Mucosa of descending colon (tissue), 3 donors: Measurements from ENCODE around the gene ATP11B. TPM values are rescaled to one million over a fixed set of nuclear protein-coding genes. Genes with fewer than 3 reads are reported as not detected.

Source experiments
- ATAC-seq: fragments of 200-7000 bp; cut with Tn5 transposase; one replicate; pipeline ENCODE4 v1.9.1; 2020; ENCODE audit warnings: mild to moderate bottlenecking, moderate library complexity
- DNase-seq, 3 donors: peaks; one replicate each; pipeline ENCODE4 v3.0.0-alpha.2; 2020
- H3K36me3 ChIP-seq: fragments of 200-600 bp; one replicate; pipeline ENCODE4 v1.8.0; 2021; ENCODE audit warnings: low read depth, mild to moderate bottlenecking
- H3K4me1 ChIP-seq: fragments of 200-600 bp; one replicate; pipeline ENCODE4 v1.8.0; 2021; ENCODE audit warnings: low read depth, mild to moderate bottlenecking
- H3K4me3 ChIP-seq: fragments of 200-600 bp; one replicate; pipeline ENCODE4 v1.8.0; 2021; ENCODE audit warnings: mild to moderate bottlenecking
- H3K9me3 ChIP-seq: fragments of 200-600 bp; one replicate; pipeline ENCODE4 v1.8.0; 2021; ENCODE audit warnings: mild to moderate bottlenecking
- intact Hi-C, 2 donors: fragments of 100-400 bp; cut with DNase I in 1 of 2; cut with micrococcal nuclease in 1 of 2; formaldehyde crosslinking; loops; one replicate each; pipeline versions ENCODE4 v1.11.0 to v1.11.1; 2022; cut with DNase I, micrococcal nuclease
- total RNA-seq, 3 donors: library from RNA; stranded (reverse); fragmentation: NEBNext Ultra II Directional in 2 of 3; extraction: Animal tissue kit (Norgen Biotek cat#: 25700) in 2 of 3; gene quantifications; one replicate each; pipeline versions ENCODE4 v1.2.1 to v1.2.4, GENCODE V29; 2021 to 2023
- TF ChIP-seq, protein P1 (sequence below): fragments of 200-600 bp; IDR thresholded peaks from one replicate; pipeline ENCODE4 v1.8.0; 2022; ENCODE audit warnings: antibody characterized with exemption, mild to moderate bottlenecking
- donor health status: DM: no; HTN: no; CAD: no; lungs with moderate emphysema.
- donor health status: DM: no; HTN: no; CAD: no.
- donor health status: DM: no; HTN: yes; CAD: no.

The ATP11B gene
- total RNA-seq, 3 donors from 2014 or later = 100 to 107 (median 102) TPM

DNA sequence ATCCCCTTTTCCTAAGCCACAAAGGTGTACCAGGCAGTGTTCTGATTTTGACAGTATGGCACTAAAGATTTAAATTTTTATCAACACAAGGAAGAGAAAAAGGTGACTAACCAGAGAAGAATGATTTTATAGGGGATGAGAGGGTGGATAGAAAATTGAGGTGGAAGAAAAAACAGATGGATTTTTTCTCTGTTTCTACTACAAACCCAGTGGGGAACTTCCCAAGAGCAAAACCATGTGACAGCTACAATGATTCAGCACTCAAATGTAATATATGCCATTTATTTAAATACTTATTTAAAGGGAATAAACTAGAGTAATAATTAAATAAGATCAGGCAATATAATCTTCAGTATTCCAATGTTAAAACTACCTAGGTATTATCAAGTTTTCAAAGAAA lies 176.0 kb downstream of the ATP11B start:
- no peaks in the 10 kb centered on the region for H3K9me3 ChIP-seq
- H3K4me3 ChIP-seq = no peak overlapping the region
- H3K36me3 ChIP-seq = no peaks in the 10 kb centered on the region
- TF ChIP-seq, protein P1, sequence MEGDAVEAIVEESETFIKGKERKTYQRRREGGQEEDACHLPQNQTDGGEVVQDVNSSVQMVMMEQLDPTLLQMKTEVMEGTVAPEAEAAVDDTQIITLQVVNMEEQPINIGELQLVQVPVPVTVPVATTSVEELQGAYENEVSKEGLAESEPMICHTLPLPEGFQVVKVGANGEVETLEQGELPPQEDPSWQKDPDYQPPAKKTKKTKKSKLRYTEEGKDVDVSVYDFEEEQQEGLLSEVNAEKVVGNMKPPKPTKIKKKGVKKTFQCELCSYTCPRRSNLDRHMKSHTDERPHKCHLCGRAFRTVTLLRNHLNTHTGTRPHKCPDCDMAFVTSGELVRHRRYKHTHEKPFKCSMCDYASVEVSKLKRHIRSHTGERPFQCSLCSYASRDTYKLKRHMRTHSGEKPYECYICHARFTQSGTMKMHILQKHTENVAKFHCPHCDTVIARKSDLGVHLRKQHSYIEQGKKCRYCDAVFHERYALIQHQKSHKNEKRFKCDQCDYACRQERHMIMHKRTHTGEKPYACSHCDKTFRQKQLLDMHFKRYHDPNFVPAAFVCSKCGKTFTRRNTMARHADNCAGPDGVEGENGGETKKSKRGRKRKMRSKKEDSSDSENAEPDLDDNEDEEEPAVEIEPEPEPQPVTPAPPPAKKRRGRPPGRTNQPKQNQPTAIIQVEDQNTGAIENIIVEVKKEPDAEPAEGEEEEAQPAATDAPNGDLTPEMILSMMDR = no peak
- peaks cover 30% of the 10 kb centered on the region for H3K4me1 ChIP-seq
- no peak for DNase-seq
- intact Hi-C loops = no loop called here
- ATAC-seq = no peak

DNA sequence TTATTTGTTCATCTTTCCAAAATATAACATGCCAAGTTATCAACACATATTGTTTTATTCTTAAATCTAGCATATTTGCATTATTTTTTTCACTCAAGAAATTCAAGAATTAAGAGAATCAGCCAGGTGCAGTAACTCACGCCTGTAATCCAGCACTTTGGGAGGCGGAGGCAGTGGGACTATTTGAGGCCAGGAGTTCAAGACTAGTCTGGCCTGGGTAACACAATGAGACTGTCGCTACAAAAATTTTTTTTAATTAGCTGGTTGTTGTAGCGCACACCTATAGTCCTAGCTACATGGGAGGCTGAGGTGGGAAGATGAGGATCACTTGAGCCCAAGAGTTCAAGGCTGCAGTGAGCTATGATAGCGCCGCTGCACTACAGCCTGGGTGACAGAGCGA lies 176.5 kb downstream of the ATP11B start:
- no peak overlapping the region for H3K4me3 ChIP-seq
- ATAC-seq = no peak
- TF ChIP-seq, protein P1 = no peak
- peaks cover 30% of the 10 kb centered on the region for H3K4me1 ChIP-seq
- intact Hi-C loops = no loop called here
- H3K36me3 ChIP-seq = no peaks in the 10 kb centered on the region
- no peak for DNase-seq
- H3K9me3 ChIP-seq = no peaks in the 10 kb centered on the region

DNA sequence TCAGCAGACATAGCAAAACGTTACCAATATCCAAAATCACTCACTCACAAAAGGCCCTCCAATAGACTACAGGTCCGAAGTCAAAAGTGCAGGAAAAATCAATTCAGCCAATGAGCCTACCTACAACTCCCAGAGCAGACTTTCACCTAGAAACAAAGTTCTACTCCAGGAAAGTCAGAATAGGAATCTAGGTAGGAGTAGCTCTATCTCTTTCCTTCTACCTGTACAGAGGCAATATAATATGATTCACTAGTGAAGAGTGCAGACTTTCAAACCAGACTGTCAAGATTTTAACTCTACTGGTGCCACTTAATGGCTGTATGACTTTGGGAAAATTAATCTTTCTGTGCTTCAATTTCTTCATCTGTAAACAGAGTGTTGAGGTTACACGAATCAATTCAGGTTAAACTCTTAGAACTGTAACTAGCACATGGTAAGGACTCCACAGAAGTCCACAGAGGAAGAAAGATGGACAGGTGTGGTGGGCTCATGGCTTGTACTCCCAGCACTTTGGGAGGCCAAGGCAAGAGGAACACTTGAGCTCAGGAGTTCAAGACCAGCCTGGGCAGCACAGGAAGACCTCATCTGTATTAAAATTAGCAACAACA lies 177.6 kb downstream of the ATP11B start:
- peaks cover 30% of the 10 kb centered on the region for H3K4me1 ChIP-seq
- ATAC-seq = peak; percentile 96
- H3K4me3 ChIP-seq = no peak overlapping the region
- H3K9me3 ChIP-seq = no peaks in the 10 kb centered on the region
- TF ChIP-seq, protein P1 = no peak
- H3K36me3 ChIP-seq = no peaks in the 10 kb centered on the region
- DNase-seq = no peak
- intact Hi-C loops = no loop called here

Other genes starting within 250 kb of the ATP11B start
- gene DCUN1D1, start 187.0 kb downstream of the ATP11B start, total RNA-seq = 10 to 100 TPM; 37.5 to 62.0 (median 40.5) TPM